Activated CD8-positive, alpha-beta memory T cell treated with anti-CD3 and anti-CD28 coated beads for 36 hours (primary cell): ENCODE results near the gene NECAB3. TPM values are rescaled to one million over a fixed set of nuclear protein-coding genes. Genes with fewer than 3 reads are reported as not detected.

Experiments used
- CTCF ChIA-PET: fragments of 350-600 bp; sonication (Branson Sonifier 250); formaldehyde crosslinking; loops from one replicate; lab custom pipeline; 2021; ENCODE audit warnings: antibody characterized with exemption; lab: Charles Lee
- POLR2A ChIA-PET: fragments of 350-600 bp; sonication (Branson Sonifier 250); formaldehyde crosslinking; loops from one replicate; lab custom pipeline; 2021; ENCODE audit warnings: antibody characterized with exemption; lab: Charles Lee
- total RNA-seq, 2 experiments: library from RNA; stranded (reverse); gene quantifications; one replicate each; pipeline ENCODE4 v1.2.3, GENCODE V29; 2021

NECAB3 gene
- total RNA-seq = 10 to 100 TPM; 17.5 to 20.1 TPM

DNA sequence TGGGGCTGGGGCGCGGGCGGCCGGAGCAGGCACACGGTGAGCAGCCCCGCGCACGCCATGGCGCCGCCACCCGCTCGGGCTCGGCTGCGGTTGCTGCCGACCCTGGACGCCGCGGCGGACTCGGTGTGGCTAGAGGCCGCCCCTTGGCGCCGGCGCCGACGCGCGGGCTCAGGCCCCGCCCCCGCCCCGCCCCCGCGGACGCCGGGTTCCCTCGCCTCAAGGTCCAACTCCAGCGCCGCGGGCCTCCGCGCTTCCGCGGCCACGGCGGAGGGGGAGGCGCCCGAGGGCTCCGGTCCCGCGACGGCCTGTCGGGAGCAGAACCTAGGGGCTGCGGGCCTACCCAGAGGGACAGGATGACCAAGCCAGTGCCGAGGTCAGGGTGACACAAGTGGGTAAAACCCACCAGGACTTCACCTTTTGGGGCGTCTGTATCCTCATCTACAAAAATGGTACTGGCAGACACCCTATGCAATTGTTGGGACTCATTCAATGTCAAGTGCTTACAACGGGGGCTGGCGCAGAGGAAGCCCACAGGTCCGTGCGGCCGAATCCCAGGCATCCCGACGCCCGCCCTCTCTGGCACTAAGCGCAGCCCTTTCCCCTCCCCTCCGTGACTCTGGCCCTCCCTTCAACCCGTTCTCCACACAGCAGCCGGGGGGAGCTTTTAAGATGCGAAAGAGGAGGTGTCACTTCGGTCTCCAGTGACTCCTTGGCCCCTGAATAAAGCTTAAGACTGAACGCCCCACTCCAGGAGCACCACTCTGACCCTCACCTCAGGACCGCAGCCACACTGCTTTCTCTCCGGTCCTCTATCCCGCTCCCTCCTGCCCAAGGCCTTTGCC is at the start of gene NECAB3:
Gene NECAB3 (minus strand): TSS at position 135 of the 842 bp plus-strand sequence. CDS start 76 bp downstream, at position 59.
- CTCF ChIA-PET = interaction anchor here (1.3 kb wide), 1 partner anchor 8 kb away, joined by 3 read pairs; no protein-coding TSS in a partner anchor
- POLR2A ChIA-PET = interaction anchor here (0.6 to 2.2 kb wide), 2 partner anchors 11 kb away, joined by 3 to 8 read pairs; no protein-coding TSS in a partner anchor

GRCh38 chr20:33721391-33722140 is 47.3 kb upstream of the NECAB3 start:
- POLR2A ChIA-PET = no interaction called here
- CTCF ChIA-PET = interaction anchor here (0.7 kb wide), 1 partner anchor 43 kb away, joined by 3 read pairs; no protein-coding TSS in a partner anchor

DNA sequence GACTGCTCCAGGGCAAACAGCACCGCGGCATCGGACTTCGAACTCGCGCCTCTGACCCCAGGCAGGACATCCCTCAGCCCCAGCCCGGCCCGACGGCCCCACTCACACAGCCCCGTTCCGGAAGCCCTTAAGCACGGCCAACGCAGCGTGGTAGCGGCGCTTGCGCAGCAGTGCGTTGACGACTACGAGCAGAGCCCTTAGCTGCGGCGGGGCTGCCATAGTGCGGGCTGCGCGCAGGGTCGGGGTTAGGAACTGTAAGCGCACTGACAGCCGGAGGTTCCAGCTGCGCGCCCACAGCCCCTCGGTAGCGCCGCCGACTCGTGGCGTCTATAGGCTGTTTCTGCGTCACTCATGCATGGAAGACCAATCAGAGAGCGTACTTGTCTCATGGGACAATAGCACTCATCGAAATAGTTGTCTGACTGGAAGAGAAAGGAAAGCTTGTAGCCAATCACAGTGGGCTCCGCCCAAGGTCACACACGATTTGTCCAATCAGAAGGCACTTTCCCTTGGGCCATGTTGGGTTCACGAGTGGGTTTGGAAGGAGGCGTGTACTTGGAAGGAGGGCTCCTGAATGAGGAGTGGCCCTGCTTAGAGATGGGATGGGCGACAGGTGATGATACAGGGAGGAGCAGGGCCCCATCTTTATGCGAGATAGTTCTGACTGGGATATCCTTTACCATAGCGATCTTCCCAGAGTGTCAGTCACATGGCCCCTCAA is 45.9 kb upstream of the NECAB3 start, which contains the start of gene PXMP4:
Gene PXMP4 (minus strand): TSS at position 322 of the 721 bp plus-strand sequence. CDS start 103 bp downstream, at position 219.
- ChIA-PET POLR2A (interaction anchor here (0.5 to 1.6 kb wide), 13 partner anchors 12 to 230 kb away, joined by 3 to 7 read pairs (median 4); partner anchors contain the start of genes ACTL10, CBFA2T2, E2F1 and ZNF341), CTCF (interaction anchor here (0.8 to 2.1 kb wide), 5 partner anchors 12 to 53 kb away, joined by 4 to 16 read pairs (median 4); partner anchors contain the start of genes ACTL10, E2F1 and ZNF341)

- CTCF ChIA-PET = interaction anchor here (0.6 to 2.1 kb wide), 6 partner anchors 13 to 52 kb away, joined by 3 to 16 read pairs (median 4); partner anchors contain the start of genes ACTL10, E2F1 and ZNF341
- POLR2A ChIA-PET = interaction anchor here (0.5 to 1.6 kb wide), 12 partner anchors 12 to 230 kb away, joined by 3 to 7 read pairs (median 4); partner anchors contain the start of genes ACTL10, CBFA2T2, E2F1 and ZNF341
Observed at GRCh38 chr20:33719277-33719988, 45.2 kb upstream of the NECAB3 start.

DNA sequence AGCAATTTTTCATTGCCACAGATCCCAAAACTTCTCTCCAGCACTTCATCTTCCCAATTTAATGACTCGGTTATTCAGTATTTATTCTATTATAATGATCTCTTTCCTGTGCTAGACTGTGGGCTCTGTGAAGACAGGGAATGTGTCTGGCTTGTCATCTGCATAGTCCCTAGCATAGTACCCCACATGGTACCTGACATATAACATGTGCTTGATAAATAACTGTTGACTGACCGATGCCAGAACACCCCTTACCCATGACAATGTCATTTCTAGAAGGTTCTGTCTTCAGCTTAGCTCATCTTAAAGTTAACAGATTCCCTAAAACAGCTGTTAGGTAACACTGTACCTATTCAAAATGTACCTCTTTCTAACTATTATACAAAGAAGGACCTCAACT is 42.3 kb upstream of the NECAB3 start:
- POLR2A ChIA-PET = no interaction called here
- CTCF ChIA-PET = no interaction called here

- ChIA-PET CTCF (no interaction called here), POLR2A (no interaction called here)
Observed at GRCh38 chr20:33713865-33714367, 39.7 kb upstream of the NECAB3 start.

GRCh38 chr20:33711446-33711738 is 37.2 kb upstream of the NECAB3 start:
- POLR2A ChIA-PET = no interaction called here

GRCh38 chr20:33710681-33711445 is 36.6 kb upstream of the NECAB3 start:
- ChIA-PET POLR2A (no interaction called here), CTCF (interaction anchor here (0.6 kb wide), 1 partner anchor 195 kb away, joined by 3 read pairs; no protein-coding TSS in a partner anchor)

More at GRCh38 chr20:33711446-33711738, 37.2 kb upstream of the NECAB3 start:
- CTCF ChIA-PET = no interaction called here

DNA sequence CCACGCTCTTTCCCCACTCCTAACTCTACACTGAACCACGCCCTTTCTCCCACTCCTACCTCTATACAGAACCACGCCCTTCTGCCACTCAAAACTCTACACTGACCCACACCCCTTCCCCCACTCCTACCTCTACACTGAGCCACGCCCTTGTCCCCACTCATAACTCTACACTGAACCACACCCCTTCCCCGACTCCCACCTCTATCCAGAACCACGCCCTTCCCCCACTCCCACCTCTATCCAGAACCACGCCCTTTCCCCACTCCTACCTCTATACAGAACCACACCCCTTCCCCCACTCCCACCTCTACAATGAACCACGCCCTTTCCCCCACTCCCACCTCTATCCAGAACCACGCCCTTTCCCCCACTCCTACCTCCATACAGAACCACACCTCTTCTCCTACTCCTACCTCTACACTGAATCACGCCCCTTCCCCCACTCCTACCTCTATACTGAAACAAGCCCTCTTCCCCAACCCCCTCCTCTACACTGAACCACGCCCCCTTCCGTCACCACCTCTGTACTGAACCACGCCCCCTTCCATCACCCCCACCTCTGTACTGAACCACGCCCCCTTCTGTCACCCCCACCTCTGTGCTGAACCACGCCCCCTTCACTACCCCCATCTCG is 35.8 kb upstream of the NECAB3 start:
- ChIA-PET CTCF (interaction anchor here (0.6 kb wide), 1 partner anchor 194 kb away, joined by 3 read pairs; no protein-coding TSS in a partner anchor), POLR2A (no interaction called here)

DNA sequence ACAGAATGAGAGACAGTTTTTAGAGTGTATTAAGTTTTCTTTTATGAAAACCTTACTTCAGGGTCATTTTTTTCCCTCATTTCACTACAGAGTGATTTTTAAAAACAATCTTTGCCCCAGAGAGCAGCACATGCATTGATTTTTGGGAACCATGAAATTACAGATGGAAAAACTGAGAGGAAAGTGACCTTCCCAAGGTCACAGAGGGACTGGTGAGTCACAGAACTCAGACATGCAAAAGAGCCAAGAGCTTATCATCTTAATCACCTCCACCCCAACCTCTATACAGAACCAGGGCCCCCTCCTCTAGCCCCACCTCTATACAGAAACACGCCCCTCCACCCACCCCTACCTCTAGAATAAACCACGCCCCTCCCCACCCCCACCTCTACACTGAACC is 35.2 kb upstream of the NECAB3 start:
- ChIA-PET CTCF (interaction anchor here (1.2 kb wide), 1 partner anchor 27 kb away, joined by 3 read pairs; no protein-coding TSS in a partner anchor), POLR2A (no interaction called here)

- ChIA-PET CTCF (no interaction called here), POLR2A (no interaction called here)
Observed at GRCh38 chr20:33707668-33708067, 33.4 kb upstream of the NECAB3 start.

DNA sequence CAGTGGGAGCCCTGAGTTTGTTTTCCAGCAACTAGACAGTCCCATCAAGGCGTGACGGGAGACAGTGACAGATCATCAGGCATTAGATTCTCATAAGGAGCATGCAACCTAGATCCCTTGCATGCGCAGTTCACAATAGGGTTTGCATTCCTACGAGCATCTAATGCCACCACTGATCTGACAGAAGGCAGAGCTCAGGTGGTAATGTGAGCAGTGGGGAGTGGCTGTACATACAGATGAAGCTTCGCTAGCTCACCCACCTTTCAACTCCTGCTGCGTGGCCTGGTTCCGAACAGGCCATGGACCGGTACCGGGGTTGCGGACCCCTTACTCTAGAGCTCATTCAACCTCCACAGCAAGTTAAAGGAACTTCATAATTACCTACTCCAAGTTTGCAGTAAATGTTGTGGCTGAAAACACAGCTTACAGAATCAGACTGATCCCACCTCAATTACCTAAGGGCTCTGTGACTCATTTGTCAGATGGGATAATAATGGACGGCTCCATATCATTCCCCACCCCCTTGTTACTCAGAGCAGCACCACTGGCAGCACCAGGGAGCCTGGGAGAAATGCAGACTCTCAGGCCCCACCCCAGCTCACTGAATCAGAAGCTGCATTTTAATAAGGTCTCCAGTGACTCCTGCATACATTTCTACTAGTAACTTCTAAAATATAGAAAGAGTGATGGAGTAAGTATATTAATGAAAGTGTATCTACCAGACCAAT is 30.1 kb upstream of the NECAB3 start:
- ChIA-PET CTCF (interaction anchor here (0.7 kb wide), 1 partner anchor 400 kb away, joined by 3 read pairs; no protein-coding TSS in a partner anchor), POLR2A (interaction anchor here (1.1 kb wide), 1 partner anchor 15 kb away, joined by 3 read pairs; no protein-coding TSS in a partner anchor)

- CTCF ChIA-PET = no interaction called here
Observed at GRCh38 chr20:33703498-33704137, 29.4 kb upstream of the NECAB3 start.

GRCh38 chr20:33702861-33703260 is 28.6 kb upstream of the NECAB3 start:
- ChIA-PET POLR2A (no interaction called here), CTCF (no interaction called here)

More at GRCh38 chr20:33703498-33704137, 29.4 kb upstream of the NECAB3 start:
- POLR2A ChIA-PET = interaction anchor here (1.1 kb wide), 1 partner anchor 16 kb away, joined by 3 read pairs; no protein-coding TSS in a partner anchor

DNA sequence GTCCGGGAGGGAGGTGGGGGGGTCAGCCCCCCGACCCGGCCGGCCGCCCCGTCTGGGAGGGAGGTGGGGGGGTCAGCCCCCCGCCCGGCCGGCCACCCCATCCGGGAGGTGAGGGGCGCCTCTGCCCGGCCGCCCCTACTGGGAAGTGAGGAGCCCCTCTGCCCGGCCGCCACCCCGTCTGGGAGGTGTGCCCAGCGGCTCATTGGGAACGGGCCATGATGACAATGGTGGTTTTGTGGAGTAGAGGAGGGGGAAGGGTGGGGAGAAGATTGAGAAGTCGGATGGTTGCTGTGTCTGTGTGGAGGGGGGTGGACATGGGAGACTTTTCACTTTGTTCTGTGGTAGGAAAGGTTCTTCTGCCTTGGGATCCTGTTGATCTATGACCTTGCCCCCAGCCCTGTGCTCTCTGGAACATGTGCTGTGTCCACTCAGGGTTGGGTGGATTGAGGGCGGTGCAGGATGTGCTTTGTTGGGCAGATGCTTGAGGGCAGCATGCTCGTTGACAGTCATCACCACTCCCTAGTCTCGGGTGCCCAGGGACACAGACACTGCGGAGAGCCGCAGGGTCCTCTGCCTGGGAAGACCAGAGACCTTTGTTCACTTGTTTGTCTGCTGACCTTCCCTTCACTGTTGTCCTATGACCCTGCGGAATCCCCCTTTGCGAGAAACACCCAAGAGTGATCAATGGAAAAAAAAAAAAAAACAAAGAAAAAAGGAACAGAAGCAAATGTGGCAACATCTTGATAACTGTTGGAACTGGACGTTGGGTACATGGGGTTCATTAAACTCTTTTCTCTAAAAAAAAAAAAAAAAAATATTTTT is 27.6 kb upstream of the NECAB3 start:
- POLR2A ChIA-PET = no interaction called here
- CTCF ChIA-PET = no interaction called here
